WTC11 (cell line): ENCODE results near the gene EIF4G2. TPM values are rescaled to one million over a fixed set of nuclear protein-coding genes. Genes with fewer than 3 reads are reported as not detected.
A peak's percentile ranks its signal among the peaks of the same experiment; 100 is the strongest.

Experiments
- ATAC-seq: fragments of 200-7000 bp; cut with Tn5 transposase; 2 replicates; pipeline ENCODE4 v1.10.0; 2021; ENCODE audit warnings: mild to moderate bottlenecking, moderate library complexity
- CTCF ChIA-PET: fragments of 300-600 bp; sonication (Branson Sonifier 250); formaldehyde crosslinking; loops from one replicate; lab custom pipeline; 2021; ENCODE audit warnings: antibody characterized with exemption; lab: Charles Lee
- POLR2A ChIA-PET: fragments of 350-600 bp; sonication (Branson Sonifier 250); formaldehyde crosslinking; loops from one replicate; lab custom pipeline; 2021; ENCODE audit warnings: antibody characterized with exemption; lab: Charles Lee
- DNase-seq: peaks from one replicate; pipeline ENCODE4 v3.0.0; 2021; ENCODE audit warnings: low spot score
- H3K27ac Mint-ChIP-seq: 2 replicates; pipeline ENCODE4 v1.8.0; 2021; ENCODE audit warnings: mixed read lengths
- H3K27me3 Mint-ChIP-seq: 2 replicates; pipeline ENCODE4 v1.8.0; 2021; ENCODE audit warnings: low read depth, mild to moderate bottlenecking, moderate library complexity, mixed read lengths
- H3K36me3 Mint-ChIP-seq: 2 replicates; pipeline ENCODE4 v1.8.0; 2021; ENCODE audit warnings: mixed read lengths
- H3K4me1 Mint-ChIP-seq: 2 replicates; pipeline ENCODE4 v1.8.0; 2022; ENCODE audit warnings: mixed read lengths
- H3K4me3 Mint-ChIP-seq: 2 replicates; pipeline ENCODE4 v1.8.0; 2021; ENCODE audit warnings: mild to moderate bottlenecking, moderate library complexity, mixed read lengths
- H3K9me3 Mint-ChIP-seq: 2 replicates; pipeline ENCODE4 v1.8.0; 2021; ENCODE audit warnings: mixed read lengths
- ARID4B ChIP-seq: sonication (generic); formaldehyde crosslinking; IDR thresholded peaks from 2 replicates; pipeline ENCODE4 v1.8.0; 2023; ENCODE audit warnings: missing genetic modification reagents, mild to moderate bottlenecking, borderline replicate concordance
- ATF2 ChIP-seq: sonication (generic); formaldehyde crosslinking; IDR thresholded peaks from 2 replicates; pipeline ENCODE4 v1.8.1; 2022; ENCODE audit warnings: low read depth, missing genetic modification reagents, borderline replicate concordance
- FOXK1 ChIP-seq: sonication (generic); formaldehyde crosslinking; IDR thresholded peaks from 2 replicates; pipeline ENCODE4 v1.8.0; 2022; ENCODE audit warnings: mild to moderate bottlenecking, moderate library complexity, missing genetic modification reagents
- FOXP4 ChIP-seq: sonication (generic); formaldehyde crosslinking; IDR thresholded peaks from 2 replicates; pipeline ENCODE4 v1.8.0; 2022; ENCODE audit warnings: mild to moderate bottlenecking, missing genetic modification reagents
- GTF2I ChIP-seq: fragments of 250-450 bp; sonication (Bioruptor Pico); conservative IDR thresholded peaks from 2 replicates; pipeline ENCODE4 v1.4.0; 2021; ENCODE audit warnings: mild to moderate bottlenecking
- HMGXB4 ChIP-seq: sonication (generic); formaldehyde crosslinking; IDR thresholded peaks from 2 replicates; pipeline ENCODE4 v1.8.1; 2023; ENCODE audit warnings: mild to moderate bottlenecking, moderate library complexity, missing genetic modification reagents
- IRF1 ChIP-seq: sonication (generic); formaldehyde crosslinking; IDR thresholded peaks from 2 replicates; pipeline ENCODE4 v1.8.0; 2023; ENCODE audit warnings: missing genetic modification reagents
- KAT7 ChIP-seq: sonication (generic); formaldehyde crosslinking; IDR thresholded peaks from 2 replicates; pipeline ENCODE4 v1.8.1; 2023; ENCODE audit warnings: missing genetic modification reagents, mild to moderate bottlenecking, borderline replicate concordance
- MAX ChIP-seq: sonication (generic); formaldehyde crosslinking; IDR thresholded peaks from 2 replicates; pipeline ENCODE4 v1.8.0; 2022; ENCODE audit warnings: mild to moderate bottlenecking, missing genetic modification reagents
- NR1H2 ChIP-seq: sonication (generic); formaldehyde crosslinking; IDR thresholded peaks from 2 replicates; pipeline ENCODE4 v1.9.0; 2021; ENCODE audit warnings: mild to moderate bottlenecking, moderate library complexity, missing genetic modification reagents
- NR3C1 ChIP-seq: sonication (generic); formaldehyde crosslinking; conservative IDR thresholded peaks from 2 replicates; pipeline ENCODE4 v1.8.1; 2023; ENCODE audit warnings: low read depth, mild to moderate bottlenecking, missing genetic modification reagents
- TCF7 ChIP-seq: sonication (generic); formaldehyde crosslinking; IDR thresholded peaks from 2 replicates; pipeline ENCODE4 v1.8.0; 2022; ENCODE audit warnings: mild to moderate bottlenecking, low read depth, missing genetic modification reagents, moderate library complexity
- TEAD1 ChIP-seq: sonication (generic); formaldehyde crosslinking; IDR thresholded peaks from 2 replicates; pipeline ENCODE4 v1.8.0; 2022; ENCODE audit warnings: mild to moderate bottlenecking, missing genetic modification reagents
- TEAD4 ChIP-seq: sonication (generic); formaldehyde crosslinking; IDR thresholded peaks from 2 replicates; pipeline ENCODE4 v1.8.0; 2022; ENCODE audit warnings: mild to moderate bottlenecking, missing genetic modification reagents
- USF1 ChIP-seq: sonication (generic); formaldehyde crosslinking; IDR thresholded peaks from 2 replicates; pipeline ENCODE4 v1.8.0; 2022; ENCODE audit warnings: mild to moderate bottlenecking, missing genetic modification reagents
- ZMAT4 ChIP-seq: fragments of 250-450 bp; sonication (Bioruptor Pico); IDR thresholded peaks from 2 replicates; pipeline ENCODE4 v1.9.0; 2021; ENCODE audit warnings: mild to moderate bottlenecking
- ZNF425 ChIP-seq: fragments of 250-450 bp; sonication (Bioruptor Pico); conservative IDR thresholded peaks from 2 replicates; pipeline ENCODE4 v1.9.0; 2021; ENCODE audit warnings: mild to moderate bottlenecking
- ZNF671 ChIP-seq: fragments of 250-450 bp; sonication (Bioruptor Pico); IDR thresholded peaks from 2 replicates; pipeline ENCODE4 v1.8.0; 2021; ENCODE audit warnings: mild to moderate bottlenecking
- total RNA-seq: library from RNA; stranded (reverse); gene quantifications from 3 replicates; pipeline ENCODE4 v1.2.3, GENCODE V29; 2021

The EIF4G2 gene
- total RNA-seq, 1 experiment from 2014 or later: 906 TPM

- H3K4me1 Mint-ChIP-seq: peaks cover 4% of the 10 kb centered on the region
- H3K4me3 Mint-ChIP-seq: peak overlapping the region; percentile 94
- CTCF ChIA-PET: interaction anchor here (0.8 to 1.5 kb wide), 8 partner anchors 19 to 385 kb away, joined by 3 to 14 read pairs (median 3); partner anchors contain the start of genes EIF4G2 and RNF141
- ATAC-seq (peak; percentile 3; the same call in 1 of the 2 replicates), DNase-seq (no peak)
- H3K36me3 Mint-ChIP-seq: peaks cover 14% of the 10 kb centered on the region
- H3K9me3 Mint-ChIP-seq: no peaks in the 10 kb centered on the region
- POLR2A ChIA-PET: interaction anchor here (1.1 kb wide), 1 partner anchor 57 kb away, joined by 7 read pairs; the partner anchor contains the start of gene EIF4G2
- no peaks in the 10 kb centered on the region for H3K27me3 Mint-ChIP-seq
- H3K27ac Mint-ChIP-seq: peak overlapping the region; percentile 84
- TF ChIP-seq FOXP4 (CRISPR knock-in tag) (no peak), TEAD4 (CRISPR knock-in tag) (no peak), FOXK1 (no peak), ATF2 (CRISPR knock-in tag) (no peak), TEAD1 (CRISPR knock-in tag) (no peak), USF1 (CRISPR knock-in tag) (no peak), NR3C1 (CRISPR knock-in tag) (no peak), ZNF425 (CRISPR knock-in tag) (no peak), KAT7 (CRISPR knock-in tag) (no peak), GTF2I (CRISPR knock-in tag) (no peak), MAX (CRISPR knock-in tag) (no peak), NR1H2 (CRISPR knock-in tag) (no peak)
These were observed 57.2 kb downstream of the EIF4G2 start for GRCh38 chr11:10751581-10751940.

- peaks cover 4% of the 10 kb centered on the region for H3K4me1 Mint-ChIP-seq
- H3K27me3 Mint-ChIP-seq: no peaks in the 10 kb centered on the region
- H3K9me3 Mint-ChIP-seq: no peaks in the 10 kb centered on the region
- DNase-seq (peak; percentile 95), ATAC-seq (peak; percentile 90)
- peak within 1 kb of the TSS; percentile 94 for H3K4me3 Mint-ChIP-seq
- ChIA-PET CTCF (interaction anchor here (0.5 to 1.5 kb wide), 9 partner anchors 20 to 1253 kb away, joined by 3 to 14 read pairs (median 3); partner anchors contain the start of genes EIF4G2 and RNF141), POLR2A (interaction anchor here (1.1 kb wide), 1 partner anchor 58 kb away, joined by 7 read pairs; the partner anchor contains the start of gene EIF4G2)
- peak within 1 kb of the TSS; percentile 84 for H3K27ac Mint-ChIP-seq
- H3K36me3 Mint-ChIP-seq: peaks cover 14% of the 10 kb centered on the region
- peak; percentile 65; the same call in 1 of the 2 replicates for TF ChIP-seq IRF1 (CRISPR knock-in tag)
- no peak for TF ChIP-seq ZNF671
- no peak for TF ChIP-seq ZMAT4 (CRISPR knock-in tag)
- no peak for TF ChIP-seq TCF7 (CRISPR knock-in tag)
- TF ChIP-seq ARID4B: peak; percentile 91; the same call in 1 of the 2 replicates
- TF ChIP-seq MAX (CRISPR knock-in tag): peak; percentile 90
- peak; percentile 73 for TF ChIP-seq HMGXB4 (CRISPR knock-in tag)
These were observed 57.7 kb downstream of the EIF4G2 start, which contains the start of gene CTR9 for GRCh38 chr11:10750838-10751580. CTR9 (plus strand) TSS chr11:10751246; CDS start chr11:10751413, 167 bp downstream.
